Activated CD4-positive, CD25-positive, alpha-beta regulatory T cell treated with anti-CD3 and anti-CD28 coated beads, Interleukin-2, amount 50 U/mL, for 72 hours (primary cell): ENCODE results near the gene TAGLN.
"Not testable (repeated sequence)": the region's sequence is repeated elsewhere in the genome, so short reads cannot be mapped to it uniquely, and the experiment has no call there.

Experiments used
- DNase-seq: peaks from one replicate; pipeline ENCODE4 v3.0.0; 2021

Gene TAGLN

GRCh38 chr11:117197516-117198456 lies 1.4 kb upstream of the TAGLN start:
- no peak for DNase-seq

- DNase-seq = no peak
Measured at GRCh38 chr11:117198613-117199012, 557 bp upstream of the TAGLN start.

GRCh38 chr11:117199916-117200812 lies 994 bp downstream of the TAGLN start:
- no peak for DNase-seq

- DNase-seq = no peak
Measured at GRCh38 chr11:117200813-117201657, 1.9 kb downstream of the TAGLN start.

GRCh38 chr11:117201658-117202305 lies 2.6 kb downstream of the TAGLN start:
- no peak for DNase-seq

GRCh38 chr11:117202386-117203068 lies 3.4 kb downstream of the TAGLN start:
- DNase-seq = no peak

GRCh38 chr11:117203069-117203407 lies 3.9 kb downstream of the TAGLN start:
- DNase-seq = no peak

GRCh38 chr11:117204283-117205080 lies 5.3 kb downstream of the TAGLN start:
- no peak for DNase-seq

- DNase-seq = no peak
Measured at GRCh38 chr11:117205211-117205818, 6.1 kb downstream of the TAGLN start.

- DNase-seq = not testable (repeated sequence)
Measured at GRCh38 chr11:117206111-117206510, 6.9 kb downstream of the TAGLN start.

GRCh38 chr11:117206859-117207258 lies 7.7 kb downstream of the TAGLN start:
- DNase-seq = not testable (repeated sequence)

GRCh38 chr11:117207481-117207880 lies 8.3 kb downstream of the TAGLN start:
- not testable (repeated sequence) for DNase-seq

GRCh38 chr11:117208710-117209109 lies 9.5 kb downstream of the TAGLN start:
- DNase-seq = not testable (repeated sequence)

- DNase-seq = not testable (repeated sequence)
Measured at GRCh38 chr11:117209351-117210125, 10.4 kb downstream of the TAGLN start.

GRCh38 chr11:117210620-117211019 lies 11.4 kb downstream of the TAGLN start:
- DNase-seq = no peak

- DNase-seq = no peak
Measured at GRCh38 chr11:117212697-117213355, 13.7 kb downstream of the TAGLN start.

GRCh38 chr11:117214404-117215110 lies 15.4 kb downstream of the TAGLN start:
- no peak for DNase-seq
